ENCODE measurements around the gene ATG4B. TPM values are rescaled to one million over a fixed set of nuclear protein-coding genes. Genes with fewer than 3 reads are reported as not detected.

ATG4B gene
- polyA plus RNA-seq, 1 donor from 2014 or later = 128 TPM

DNA sequence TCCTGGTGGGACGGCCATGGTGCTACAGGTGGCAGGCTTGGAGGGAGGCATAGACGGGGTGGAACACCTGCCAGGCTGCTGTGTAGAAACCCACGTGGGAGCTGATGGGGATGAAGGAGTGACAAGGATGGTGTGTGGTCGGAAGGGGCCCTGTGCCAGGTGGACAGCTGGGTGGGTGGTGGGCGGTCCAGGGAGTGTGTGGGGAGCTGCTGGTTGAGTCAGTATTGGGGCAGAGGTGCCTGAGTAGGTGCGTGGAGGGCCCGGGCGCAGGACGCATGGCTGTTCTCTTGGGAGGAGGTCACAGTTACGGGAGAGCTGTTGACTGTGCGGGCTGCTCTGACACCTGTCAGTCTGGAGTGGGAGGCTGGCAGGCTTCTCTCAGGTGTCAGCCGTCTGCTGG, 84.4 kb downstream of the ATG4B start:
- no peaks in the 10 kb centered on the region for H3K9me2 ChIP-seq (ENCODE audit: insufficient read depth, low read length)
- H3K9ac ChIP-seq (ENCODE audit: low read length) = no peak overlapping the region
- no peak overlapping the region for H2AFZ ChIP-seq (ENCODE audit: low read depth, low read length)
- H3K36me3 ChIP-seq (ENCODE audit: insufficient read depth, low read length) = peaks cover 19% of the 10 kb centered on the region
- no peak overlapping the region for H3K4me2 ChIP-seq (ENCODE audit: low read length)
- H4K20me1 ChIP-seq (ENCODE audit: insufficient read depth) = no peaks in the 10 kb centered on the region
- no peaks in the 10 kb centered on the region for H3K79me2 ChIP-seq (replicated peaks; ENCODE audit: insufficient read depth, low read length)
- no peak overlapping the region for H3K27ac ChIP-seq (ENCODE audit: low read length)
- peaks cover 12% of the 10 kb centered on the region for H3K9me3 ChIP-seq (ENCODE audit: low read length)
- no peaks in the 10 kb centered on the region for H3F3A ChIP-seq (ENCODE audit: insufficient read depth, low read length, poor library complexity, severe bottlenecking)
- no peak overlapping the region for H3K4me3 ChIP-seq (ENCODE audit: low read length)
- TF ChIP-seq TAF1 (IDR thresholded peaks at IDR 0.05; ENCODE audit: low read depth) = no peak
- TF ChIP-seq RAD21 (conservative IDR thresholded peaks at IDR 0.05) = no peak
- TF ChIP-seq MXI1 (conservative IDR thresholded peaks at IDR 0.05; ENCODE audit: poor library complexity, severe bottlenecking) = no peak
- no peak for TF ChIP-seq EZH2 (IDR thresholded peaks at IDR 0.05; ENCODE audit: borderline replicate concordance, insufficient read depth, low read length, poor library complexity, severe bottlenecking)
- no peaks in the 10 kb centered on the region for H3K27me3 ChIP-seq (ENCODE audit: insufficient read depth, low read depth, low read length)

DNA sequence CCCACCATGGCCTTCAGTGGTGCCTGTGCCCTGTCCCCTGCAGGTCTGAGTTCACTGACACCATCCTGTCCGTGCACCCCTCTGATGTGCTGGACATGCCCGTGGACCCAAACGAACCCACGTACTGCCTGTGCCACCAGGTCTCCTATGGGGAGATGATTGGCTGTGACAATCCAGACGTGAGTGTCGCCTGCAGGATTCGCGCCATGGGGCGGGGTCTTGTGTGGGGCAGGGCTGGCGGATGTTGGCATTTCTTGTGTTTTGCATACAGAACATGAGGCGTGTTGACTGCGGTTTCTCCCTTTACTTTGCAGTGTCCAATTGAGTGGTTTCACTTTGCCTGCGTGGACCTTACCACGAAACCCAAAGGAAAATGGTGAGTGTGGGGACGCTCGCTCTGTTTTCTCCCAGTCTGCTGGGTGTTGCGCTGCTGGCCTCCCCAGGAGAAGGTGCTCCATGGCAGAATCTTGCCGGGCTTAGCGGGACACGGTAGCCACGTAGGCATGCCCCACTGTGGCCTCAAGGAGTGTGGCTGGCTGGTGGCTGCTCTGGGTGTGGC, 85.5 kb downstream of the ATG4B start:
- H2AFZ ChIP-seq (ENCODE audit: low read depth, low read length) = no peak overlapping the region
- H3K36me3 ChIP-seq (ENCODE audit: insufficient read depth, low read length) = peaks cover 19% of the 10 kb centered on the region
- H3F3A ChIP-seq (ENCODE audit: insufficient read depth, low read length, poor library complexity, severe bottlenecking) = no peaks in the 10 kb centered on the region
- H4K20me1 ChIP-seq (ENCODE audit: insufficient read depth) = no peaks in the 10 kb centered on the region
- H3K4me3 ChIP-seq (ENCODE audit: low read length) = no peak overlapping the region
- no peaks in the 10 kb centered on the region for H3K79me2 ChIP-seq (replicated peaks; ENCODE audit: insufficient read depth, low read length)
- no peak overlapping the region for H3K27ac ChIP-seq (ENCODE audit: low read length)
- no peak overlapping the region for H3K4me2 ChIP-seq (ENCODE audit: low read length)
- no peaks in the 10 kb centered on the region for H3K27me3 ChIP-seq (ENCODE audit: insufficient read depth, low read depth, low read length)
- TF ChIP-seq, protein P1, sequence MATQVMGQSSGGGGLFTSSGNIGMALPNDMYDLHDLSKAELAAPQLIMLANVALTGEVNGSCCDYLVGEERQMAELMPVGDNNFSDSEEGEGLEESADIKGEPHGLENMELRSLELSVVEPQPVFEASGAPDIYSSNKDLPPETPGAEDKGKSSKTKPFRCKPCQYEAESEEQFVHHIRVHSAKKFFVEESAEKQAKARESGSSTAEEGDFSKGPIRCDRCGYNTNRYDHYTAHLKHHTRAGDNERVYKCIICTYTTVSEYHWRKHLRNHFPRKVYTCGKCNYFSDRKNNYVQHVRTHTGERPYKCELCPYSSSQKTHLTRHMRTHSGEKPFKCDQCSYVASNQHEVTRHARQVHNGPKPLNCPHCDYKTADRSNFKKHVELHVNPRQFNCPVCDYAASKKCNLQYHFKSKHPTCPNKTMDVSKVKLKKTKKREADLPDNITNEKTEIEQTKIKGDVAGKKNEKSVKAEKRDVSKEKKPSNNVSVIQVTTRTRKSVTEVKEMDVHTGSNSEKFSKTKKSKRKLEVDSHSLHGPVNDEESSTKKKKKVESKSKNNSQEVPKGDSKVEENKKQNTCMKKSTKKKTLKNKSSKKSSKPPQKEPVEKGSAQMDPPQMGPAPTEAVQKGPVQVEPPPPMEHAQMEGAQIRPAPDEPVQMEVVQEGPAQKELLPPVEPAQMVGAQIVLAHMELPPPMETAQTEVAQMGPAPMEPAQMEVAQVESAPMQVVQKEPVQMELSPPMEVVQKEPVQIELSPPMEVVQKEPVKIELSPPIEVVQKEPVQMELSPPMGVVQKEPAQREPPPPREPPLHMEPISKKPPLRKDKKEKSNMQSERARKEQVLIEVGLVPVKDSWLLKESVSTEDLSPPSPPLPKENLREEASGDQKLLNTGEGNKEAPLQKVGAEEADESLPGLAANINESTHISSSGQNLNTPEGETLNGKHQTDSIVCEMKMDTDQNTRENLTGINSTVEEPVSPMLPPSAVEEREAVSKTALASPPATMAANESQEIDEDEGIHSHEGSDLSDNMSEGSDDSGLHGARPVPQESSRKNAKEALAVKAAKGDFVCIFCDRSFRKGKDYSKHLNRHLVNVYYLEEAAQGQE (IDR thresholded peaks at IDR 0.05; ENCODE audit: borderline replicate concordance) = no peak
- H3K9ac ChIP-seq (ENCODE audit: low read length) = no peak overlapping the region
- H3K9me2 ChIP-seq (ENCODE audit: insufficient read depth, low read length) = no peaks in the 10 kb centered on the region
- peaks cover 12% of the 10 kb centered on the region for H3K9me3 ChIP-seq (ENCODE audit: low read length)

Other genes starting within 250 kb of the ATG4B start
- gene STK25, start 129.1 kb upstream of the ATG4B start, polyA plus RNA-seq = 580 and 628 TPM in 2 replicates
- gene BOK, start 78.9 kb upstream of the ATG4B start, polyA plus RNA-seq = 2.3 and 3.9 TPM in 2 replicates
- gene THAP4, start 535 bp upstream of the ATG4B start, polyA plus RNA-seq = 30.8 and 33.0 TPM in 2 replicates
- 33.5 and 42.2 TPM in 2 replicates for gene DTYMK, start 49.1 kb downstream of the ATG4B start, polyA plus RNA-seq
- gene ING5, start 64.3 kb downstream of the ATG4B start, polyA plus RNA-seq = 22.8 and 33.9 TPM in 2 replicates
- 12.6 and 16.0 TPM in 2 replicates for gene D2HGDH, start 96.9 kb downstream of the ATG4B start, polyA plus RNA-seq
- gene GAL3ST2, start 139.1 kb downstream of the ATG4B start, polyA plus RNA-seq = not detected in 2 replicates
- gene NEU4, start 171.5 kb downstream of the ATG4B start, polyA plus RNA-seq = not detected in 2 replicates
- not detected in 2 replicates for gene PDCD1, start 221.2 kb downstream of the ATG4B start, polyA plus RNA-seq
- 1.2 and 1.8 TPM in 2 replicates for gene RTP5, start 232.0 kb downstream of the ATG4B start, polyA plus RNA-seq

Measured in neural cell (in vitro differentiated cells).